Activated naive CD8-positive, alpha-beta T cell treated with anti-CD3 and anti-CD28 coated beads, Interleukin-2, amount 10 ng/mL, durations not matched to agents 7 days and 5 days (primary cell): ENCODE results near the gene ZNF653. TPM values are rescaled to one million over a fixed set of nuclear protein-coding genes. Genes with fewer than 3 reads are reported as not detected.
A peak's percentile ranks its signal among the peaks of the same experiment; 100 is the strongest.
"Not testable (repeated sequence)": the region's sequence is repeated elsewhere in the genome, so short reads cannot be mapped to it uniquely, and the experiment has no call there.

Experiments used
- ATAC-seq: fragments of 150-1000 bp; cut with Tn5 transposase; one replicate; pipeline ENCODE4 v1.10.0; 2021; ENCODE audit warnings: low read depth, moderate library complexity
- POLR2A ChIA-PET: fragments of 350-600 bp; sonication (Branson Sonifier 250); formaldehyde crosslinking; loops from one replicate; lab custom pipeline; 2021; ENCODE audit warnings: antibody characterized with exemption; lab: Charles Lee
- DNase-seq: peaks from one replicate; pipeline ENCODE4 v3.0.0; 2021
- H3K27ac Mint-ChIP-seq: one replicate; pipeline ENCODE4 v1.8.0; 2022; ENCODE audit warnings: mild to moderate bottlenecking, mixed read lengths
- H3K27me3 Mint-ChIP-seq: one replicate; pipeline ENCODE4 v1.8.0; 2022; ENCODE audit warnings: mild to moderate bottlenecking, moderate library complexity, mixed read lengths
- H3K36me3 Mint-ChIP-seq: one replicate; pipeline ENCODE4 v1.8.0; 2021; ENCODE audit warnings: mild to moderate bottlenecking, mixed read lengths
- H3K4me1 Mint-ChIP-seq: one replicate; pipeline ENCODE4 v1.8.0; 2021; ENCODE audit warnings: mixed read lengths
- H3K4me3 Mint-ChIP-seq: one replicate; pipeline ENCODE4 v1.8.0; 2022; ENCODE audit warnings: mild to moderate bottlenecking, moderate library complexity, mixed read lengths
- H3K9me3 Mint-ChIP-seq: one replicate; pipeline ENCODE4 v1.8.0; 2021; ENCODE audit warnings: mixed read lengths
- total RNA-seq, 2 experiments: library from RNA; stranded (reverse); gene quantifications; one replicate each; pipeline ENCODE4 v1.2.3, GENCODE V29; 2021

ZNF653 gene
- total RNA-seq, 2 experiments from 2014 or later, result 21.1 to 21.8 TPM

GRCh38 chr19:11482384-11483050 is 23.1 kb downstream of the ZNF653 start:
- H3K27ac Mint-ChIP-seq, result peak overlapping the region; percentile 73
- peaks cover 2% of the 10 kb centered on the region for H3K36me3 Mint-ChIP-seq
- H3K27me3 Mint-ChIP-seq, result peaks cover 28% of the 10 kb centered on the region
- peak overlapping the region; percentile 74 for H3K4me3 Mint-ChIP-seq
- peaks cover 13% of the 10 kb centered on the region for H3K4me1 Mint-ChIP-seq
- no peaks in the 10 kb centered on the region for H3K9me3 Mint-ChIP-seq
- POLR2A ChIA-PET, result interaction anchor here (0.7 to 1.7 kb wide), 14 partner anchors 10 to 202 kb away, joined by 3 to 18 read pairs (median 4); partner anchors contain the start of genes SWSAP1 and ZNF653
- ATAC-seq (peak; percentile 59), DNase-seq (peak; percentile 94)

GRCh38 chr19:11481534-11482383 is 23.9 kb downstream of the ZNF653 start:
- DNase-seq (peak; percentile 82), ATAC-seq (peak; percentile 85)
- peak overlapping the region; percentile 73 for H3K27ac Mint-ChIP-seq
- no peaks in the 10 kb centered on the region for H3K9me3 Mint-ChIP-seq
- peaks cover 2% of the 10 kb centered on the region for H3K36me3 Mint-ChIP-seq
- POLR2A ChIA-PET, result interaction anchor here (0.6 to 1.7 kb wide), 14 partner anchors 9 to 201 kb away, joined by 3 to 18 read pairs (median 4); partner anchors contain the start of genes SWSAP1 and ZNF653
- H3K4me3 Mint-ChIP-seq, result peak overlapping the region; percentile 74
- H3K4me1 Mint-ChIP-seq, result peaks cover 13% of the 10 kb centered on the region
- peaks cover 35% of the 10 kb centered on the region for H3K27me3 Mint-ChIP-seq

- H3K36me3 Mint-ChIP-seq, result peaks cover 2% of the 10 kb centered on the region
- no peaks in the 10 kb centered on the region for H3K9me3 Mint-ChIP-seq
- POLR2A ChIA-PET, result interaction anchor here (0.5 to 0.6 kb wide), 3 partner anchors 179 to 551 kb away, joined by 3 to 6 read pairs (median 3); no protein-coding TSS in a partner anchor
- H3K27ac Mint-ChIP-seq, result no peak within 1 kb of the TSS
- ATAC-seq (no peak), DNase-seq (no peak)
- peaks cover 13% of the 10 kb centered on the region for H3K4me1 Mint-ChIP-seq
- peak within 1 kb of the TSS; percentile 74 for H3K4me3 Mint-ChIP-seq
- H3K27me3 Mint-ChIP-seq, result peaks cover 35% of the 10 kb centered on the region
These were observed 24.7 kb downstream of the ZNF653 start, which contains the start of gene ELAVL3 for GRCh38 chr19:11480715-11481533. Gene ELAVL3 (minus strand): TSS chr19:11481046. CDS start chr19:11480608, 438 bp downstream.

- POLR2A ChIA-PET, result interaction anchor here (0.5 to 0.6 kb wide), 3 partner anchors 101 to 550 kb away, joined by 3 read pairs; no protein-coding TSS in a partner anchor
These were observed 25.5 kb downstream of the ZNF653 start for GRCh38 chr19:11479898-11480714.

GRCh38 chr19:11479090-11479897 is 26.3 kb downstream of the ZNF653 start:
- Mint-ChIP-seq H3K4me1 (peaks cover 12% of the 10 kb centered on the region), H3K36me3 (no peaks in the 10 kb centered on the region), H3K27me3 (peaks cover 38% of the 10 kb centered on the region), H3K9me3 (no peaks in the 10 kb centered on the region), H3K27ac (no peak overlapping the region), H3K4me3 (peak overlapping the region; percentile 21)
- ATAC-seq (no peak), DNase-seq (peak; percentile 64)
- POLR2A ChIA-PET, result no interaction called here

More at GRCh38 chr19:11479898-11480714, 25.5 kb downstream of the ZNF653 start:
- ATAC-seq, result no peak
- Mint-ChIP-seq H3K4me1 (peaks cover 12% of the 10 kb centered on the region), H3K36me3 (peaks cover under 1% of the 10 kb centered on the region), H3K9me3 (no peaks in the 10 kb centered on the region), H3K27me3 (peaks cover 35% of the 10 kb centered on the region), H3K27ac (no peak overlapping the region), H3K4me3 (no peak overlapping the region)
- no peak for DNase-seq

- Mint-ChIP-seq H3K4me1 (peaks cover 12% of the 10 kb centered on the region), H3K27ac (peak overlapping the region; percentile 24), H3K27me3 (peaks cover 39% of the 10 kb centered on the region), H3K4me3 (no peak overlapping the region), H3K36me3 (no peaks in the 10 kb centered on the region), H3K9me3 (no peaks in the 10 kb centered on the region)
- POLR2A ChIA-PET, result no interaction called here
- no peak for DNase-seq
- ATAC-seq, result no peak
These were observed 27.2 kb downstream of the ZNF653 start for GRCh38 chr19:11478167-11479089.

- H3K36me3 Mint-ChIP-seq, result no peaks in the 10 kb centered on the region
- H3K27me3 Mint-ChIP-seq, result peaks cover 37% of the 10 kb centered on the region
- DNase-seq (no peak), ATAC-seq (no peak)
- POLR2A ChIA-PET, result no interaction called here
- H3K4me3 Mint-ChIP-seq, result no peak overlapping the region
- H3K9me3 Mint-ChIP-seq, result no peaks in the 10 kb centered on the region
- no peak overlapping the region for H3K27ac Mint-ChIP-seq
- peaks cover 2% of the 10 kb centered on the region for H3K4me1 Mint-ChIP-seq
These were observed 29.8 kb downstream of the ZNF653 start for GRCh38 chr19:11475861-11476260.

- H3K27ac Mint-ChIP-seq, ATAC-seq, DNase-seq, H3K4me1 Mint-ChIP-seq, H3K4me3 Mint-ChIP-seq, H3K36me3 Mint-ChIP-seq, H3K9me3 Mint-ChIP-seq, POLR2A ChIA-PET: not testable (repeated sequence)
- H3K27me3 Mint-ChIP-seq, result peaks cover 37% of the 10 kb centered on the region
These were observed 30.3 kb downstream of the ZNF653 start for GRCh38 chr19:11475343-11475742.

GRCh38 chr19:11473725-11474124 is 31.9 kb downstream of the ZNF653 start:
- Mint-ChIP-seq H3K27ac (no peak overlapping the region), H3K4me3 (no peak overlapping the region), H3K36me3 (no peaks in the 10 kb centered on the region), H3K9me3 (no peaks in the 10 kb centered on the region), H3K4me1 (no peaks in the 10 kb centered on the region), H3K27me3 (peaks cover 31% of the 10 kb centered on the region)
- DNase-seq (no peak), ATAC-seq (no peak)
- POLR2A ChIA-PET, result interaction anchor here (0.6 to 1.6 kb wide), 2 partner anchors 9 to 21 kb away, joined by 3 read pairs; no protein-coding TSS in a partner anchor

- DNase-seq, H3K4me3 Mint-ChIP-seq, H3K9me3 Mint-ChIP-seq, H3K4me1 Mint-ChIP-seq, H3K36me3 Mint-ChIP-seq, H3K27me3 Mint-ChIP-seq, ATAC-seq, H3K27ac Mint-ChIP-seq: not testable (repeated sequence)
- POLR2A ChIA-PET, result interaction anchor here (0.7 kb wide), 1 partner anchor 132 kb away, joined by 3 read pairs; no protein-coding TSS in a partner anchor
These were observed 37.3 kb downstream of the ZNF653 start for GRCh38 chr19:11468266-11468845.
